Upper lobe of right lung (tissue), 1 donor: ENCODE data around the gene ACKR1. TPM values are rescaled to one million over a fixed set of nuclear protein-coding genes. Genes with fewer than 3 reads are reported as not detected.

ENCODE experiments used
- ATAC-seq: fragments of 200-7000 bp; cut with Tn5 transposase; one replicate; pipeline ENCODE4 v1.9.1; 2020; ENCODE audit warnings: mild to moderate bottlenecking, moderate library complexity
- DNase-seq: peaks from one replicate; pipeline ENCODE4 v3.0.0-alpha.2; 2020
- H3K27ac ChIP-seq: fragments of 200-600 bp; one replicate; pipeline ENCODE4 v1.8.0; 2022
- H3K27me3 ChIP-seq: fragments of 200-600 bp; one replicate; pipeline ENCODE4 v1.8.0; 2022; ENCODE audit warnings: mild to moderate bottlenecking
- H3K36me3 ChIP-seq: fragments of 200-600 bp; one replicate; pipeline ENCODE4 v1.8.0; 2022
- H3K4me1 ChIP-seq: fragments of 200-600 bp; one replicate; pipeline ENCODE4 v1.8.0; 2022
- H3K4me3 ChIP-seq: fragments of 200-600 bp; one replicate; pipeline ENCODE4 v1.8.0; 2022; ENCODE audit warnings: mild to moderate bottlenecking
- H3K9me3 ChIP-seq: fragments of 200-600 bp; one replicate; pipeline ENCODE4 v1.8.0; 2022
- intact Hi-C: fragments of 100-400 bp; cut with DNase I; formaldehyde crosslinking; loops from one replicate; pipeline ENCODE4 v1.11.0; 2022
- total RNA-seq: library from RNA; stranded (reverse); fragmentation: NEBNext Ultra II Directional; extraction: Animal tissue kit (Norgen Biotek cat#: 25700); gene quantifications from one replicate; pipeline ENCODE4 v1.2.1, GENCODE V29; 2021
- TF ChIP-seq, protein P1 (sequence below): fragments of 200-600 bp; IDR thresholded peaks from one replicate; pipeline ENCODE4 v1.8.0; 2022; ENCODE audit warnings: antibody characterized with exemption
- donor health status: DM: no; HTN: yes; CAD: no; lungs with severe emphysema.

The ACKR1 gene
- total RNA-seq, 1 donor from 2014 or later = 146 TPM

DNA sequence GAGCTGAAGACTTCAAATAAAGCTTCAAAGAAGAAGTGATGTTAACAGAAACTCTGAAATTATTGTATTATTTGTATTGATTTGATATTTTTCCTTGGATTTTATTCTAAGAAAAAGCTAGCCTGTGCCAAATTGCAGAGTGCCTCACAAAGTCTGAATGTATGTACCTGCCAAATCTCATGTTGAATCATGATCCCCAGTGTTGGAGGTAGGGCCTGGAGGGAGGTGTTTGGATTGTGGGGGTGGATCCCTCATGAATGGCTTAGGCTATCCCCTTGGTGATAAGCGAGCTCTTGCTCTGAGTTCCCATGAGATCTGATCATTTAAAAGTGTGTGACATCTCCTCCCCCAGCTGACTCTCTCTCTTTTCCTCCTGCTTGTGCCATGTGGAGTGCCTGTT is 43.6 kb downstream of the ACKR1 start:
- Histone ChIP-seq H3K27ac (no peak overlapping the region), H3K4me1 (no peaks in the 10 kb centered on the region), H3K36me3 (no peaks in the 10 kb centered on the region), H3K27me3 (no peaks in the 10 kb centered on the region), H3K9me3 (no peaks in the 10 kb centered on the region), H3K4me3 (no peak overlapping the region)
- ATAC-seq (no peak), DNase-seq (no peak)
- intact Hi-C loops = no loop called here
- TF ChIP-seq, protein P1, sequence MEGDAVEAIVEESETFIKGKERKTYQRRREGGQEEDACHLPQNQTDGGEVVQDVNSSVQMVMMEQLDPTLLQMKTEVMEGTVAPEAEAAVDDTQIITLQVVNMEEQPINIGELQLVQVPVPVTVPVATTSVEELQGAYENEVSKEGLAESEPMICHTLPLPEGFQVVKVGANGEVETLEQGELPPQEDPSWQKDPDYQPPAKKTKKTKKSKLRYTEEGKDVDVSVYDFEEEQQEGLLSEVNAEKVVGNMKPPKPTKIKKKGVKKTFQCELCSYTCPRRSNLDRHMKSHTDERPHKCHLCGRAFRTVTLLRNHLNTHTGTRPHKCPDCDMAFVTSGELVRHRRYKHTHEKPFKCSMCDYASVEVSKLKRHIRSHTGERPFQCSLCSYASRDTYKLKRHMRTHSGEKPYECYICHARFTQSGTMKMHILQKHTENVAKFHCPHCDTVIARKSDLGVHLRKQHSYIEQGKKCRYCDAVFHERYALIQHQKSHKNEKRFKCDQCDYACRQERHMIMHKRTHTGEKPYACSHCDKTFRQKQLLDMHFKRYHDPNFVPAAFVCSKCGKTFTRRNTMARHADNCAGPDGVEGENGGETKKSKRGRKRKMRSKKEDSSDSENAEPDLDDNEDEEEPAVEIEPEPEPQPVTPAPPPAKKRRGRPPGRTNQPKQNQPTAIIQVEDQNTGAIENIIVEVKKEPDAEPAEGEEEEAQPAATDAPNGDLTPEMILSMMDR = no peak

DNA sequence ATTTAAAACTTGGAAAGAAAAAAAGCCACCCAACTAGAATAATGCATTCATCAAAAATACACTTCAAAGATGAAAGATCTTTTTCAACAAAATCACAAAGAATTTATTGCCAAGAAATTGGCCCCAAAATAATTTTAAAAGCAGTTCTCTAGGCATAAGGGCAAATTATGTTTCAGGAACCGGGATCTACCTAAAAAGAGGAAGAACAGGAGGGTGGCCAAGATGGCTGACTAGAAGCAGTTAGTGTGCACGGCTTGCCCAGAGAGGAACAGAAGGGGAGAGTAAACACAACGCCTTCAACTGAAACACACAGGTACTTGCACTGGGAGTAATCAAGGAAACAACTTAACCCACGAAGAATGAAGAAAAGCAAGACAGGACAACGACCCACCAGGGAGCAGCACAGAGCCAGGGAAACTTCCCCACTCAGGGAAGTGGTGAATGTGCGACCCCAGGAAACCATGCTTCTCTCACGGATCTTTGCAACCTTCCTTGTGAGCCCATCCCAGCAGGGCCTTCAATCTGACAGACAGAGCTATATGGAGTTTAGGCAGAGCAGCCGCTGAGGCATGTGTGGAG is 46.1 kb downstream of the ACKR1 start:
- no peaks in the 10 kb centered on the region for H3K27me3 ChIP-seq
- no peaks in the 10 kb centered on the region for H3K4me1 ChIP-seq
- DNase-seq = no peak
- TF ChIP-seq, protein P1 = no peak
- H3K36me3 ChIP-seq = no peaks in the 10 kb centered on the region
- H3K9me3 ChIP-seq = no peaks in the 10 kb centered on the region
- no peak overlapping the region for H3K27ac ChIP-seq
- no peak for ATAC-seq
- H3K4me3 ChIP-seq = no peak overlapping the region
- intact Hi-C loops = no loop called here

Other genes with a start within 250 kb of the ACKR1 start
- gene IFI16, start 195.0 kb upstream of the ACKR1 start, total RNA-seq = 98.0 TPM
- 3.0 TPM for gene AIM2, start 128.1 kb upstream of the ACKR1 start, total RNA-seq
- gene CADM3, start 33.3 kb upstream of the ACKR1 start, total RNA-seq = 1.7 TPM
- gene FCER1A, start 97.5 kb downstream of the ACKR1 start, total RNA-seq = 13.3 TPM
- gene OR10J4, start 227.3 kb downstream of the ACKR1 start, total RNA-seq = not detected
- not detected for gene OR10J1, start 234.8 kb downstream of the ACKR1 start, total RNA-seq